Prostate gland (tissue), 2 donors: ENCODE data around the gene RNF114.

Experiments used
- CTCF ChIP-seq, 4 experiments: fragments of 200-600 bp in 2 of 4; fragments of 450-650 bp in 2 of 4; sonication (generic) in 2 of 4; IDR thresholded peaks; 1 replicate in 3 of 4; 2 replicates in 1 of 4; pipeline ENCODE4 v1.5.1; 2016 to 2019; ENCODE audit warnings: antibody characterized with exemption in 4 of 4, mild to moderate bottlenecking in 2 of 4, moderate library complexity in 2 of 4
- POLR2A ChIP-seq: fragments of 450-650 bp; IDR thresholded peaks from one replicate; pipeline ENCODE4 v1.6.1; 2016; ENCODE audit warnings: antibody characterized with exemption, mild to moderate bottlenecking
- POLR2AphosphoS5 ChIP-seq: sonication (generic); formaldehyde crosslinking; IDR thresholded peaks from one replicate; pipeline ENCODE4 v1.6.1; 2017; ENCODE audit warnings: antibody characterized with exemption

GRCh38 chr20:49993301-49993751 is 57.1 kb downstream of the RNF114 start:
- TF ChIP-seq CTCF (IDR thresholded peaks at IDR 0.05) = no peak
- TF ChIP-seq POLR2A = no peak
- no peak for TF ChIP-seq POLR2AphosphoS5
